Body of pancreas (tissue), 4 donors: ENCODE results near the gene CRIP1. TPM values are rescaled to one million over a fixed set of nuclear protein-coding genes. Genes with fewer than 3 reads are reported as not detected.

ENCODE experiments used
- ATAC-seq: fragments of 150-250 bp; one replicate; pipeline ENCODE4 v1.9.1; 2016
- DNase-seq, 4 donors: peaks; one replicate each; pipeline ENCODE4 v3.0.0-alpha.2; 2019
- H3K27ac ChIP-seq, 4 donors: fragments of 200-600 bp; sonication (generic); 1 replicate in 3 of 4; 2 replicates in 1 of 4; pipeline versions ENCODE4 v1.5.1 to v1.6.1; 2016 to 2019; ENCODE audit warnings: mild to moderate bottlenecking in 1 of 4, mixed read lengths in 1 of 4, moderate library complexity in 1 of 4
- H3K27me3 ChIP-seq, 2 donors: fragments of 200-600 bp; sonication (generic); one replicate each; pipeline ENCODE4 v1.6.0; 2016; ENCODE audit warnings: mild to moderate bottlenecking in 1 of 2
- H3K36me3 ChIP-seq, 2 donors: fragments of 200-600 bp; sonication (generic); replicated peaks in 1 of 2; 2 replicates each; pipeline ENCODE4 v1.5.1; 2016; ENCODE audit warnings: low read depth in 2 of 2; ENCODE audit not compliant: insufficient read depth in 1 of 2
- H3K4me1 ChIP-seq: fragments of 200-600 bp; sonication (generic); one replicate; pipeline ENCODE4 v1.6.0; 2016
- H3K4me3 ChIP-seq, 2 donors: fragments of 200-600 bp; sonication (generic); 1 replicate in 1 of 2; 2 replicates in 1 of 2; pipeline ENCODE4 v1.5.1; 2016 to 2019
- H3K9me3 ChIP-seq, 3 donors: fragments of 200-600 bp; sonication (generic); 1 replicate in 2 of 3; 2 replicates in 1 of 3; pipeline ENCODE4 v1.5.1; 2016
- POLR2A ChIP-seq, 3 donors: fragments of 450-650 bp; IDR thresholded peaks; one replicate each; pipeline ENCODE4 v1.6.1; 2016; ENCODE audit warnings: antibody characterized with exemption in 3 of 3, mild to moderate bottlenecking in 2 of 3
- WGBS, 2 donors: methylation state at CpG; one replicate each; pipeline ENCODE4 v1.1.5; 2017; 5-methylcytosine and 5-hydroxymethylcytosine counted together
- intact Hi-C: fragments of 100-400 bp; cut with DNase I; formaldehyde crosslinking; loops from one replicate; pipeline ENCODE4 v1.15.1; 2023
- total RNA-seq, 2 donors: library from RNA; depleted of rRNA; stranded (reverse); fragments of >200 nt; gene quantifications; one replicate each; pipeline ENCODE4 v1.1.0, GENCODE V29; 2016
- TF ChIP-seq, protein P1 (sequence below), 7 experiments: fragments of 450-650 bp in 4 of 7; fragments of 200-600 bp in 3 of 7; sonication (generic) in 3 of 7; IDR thresholded peaks; one replicate each; pipeline ENCODE4 v1.5.1; 2016 to 2019; ENCODE audit warnings: antibody characterized with exemption in 7 of 7

The CRIP1 gene
- total RNA-seq, 2 donors from 2014 or later = 2.6 to 5.4 TPM

DNA sequence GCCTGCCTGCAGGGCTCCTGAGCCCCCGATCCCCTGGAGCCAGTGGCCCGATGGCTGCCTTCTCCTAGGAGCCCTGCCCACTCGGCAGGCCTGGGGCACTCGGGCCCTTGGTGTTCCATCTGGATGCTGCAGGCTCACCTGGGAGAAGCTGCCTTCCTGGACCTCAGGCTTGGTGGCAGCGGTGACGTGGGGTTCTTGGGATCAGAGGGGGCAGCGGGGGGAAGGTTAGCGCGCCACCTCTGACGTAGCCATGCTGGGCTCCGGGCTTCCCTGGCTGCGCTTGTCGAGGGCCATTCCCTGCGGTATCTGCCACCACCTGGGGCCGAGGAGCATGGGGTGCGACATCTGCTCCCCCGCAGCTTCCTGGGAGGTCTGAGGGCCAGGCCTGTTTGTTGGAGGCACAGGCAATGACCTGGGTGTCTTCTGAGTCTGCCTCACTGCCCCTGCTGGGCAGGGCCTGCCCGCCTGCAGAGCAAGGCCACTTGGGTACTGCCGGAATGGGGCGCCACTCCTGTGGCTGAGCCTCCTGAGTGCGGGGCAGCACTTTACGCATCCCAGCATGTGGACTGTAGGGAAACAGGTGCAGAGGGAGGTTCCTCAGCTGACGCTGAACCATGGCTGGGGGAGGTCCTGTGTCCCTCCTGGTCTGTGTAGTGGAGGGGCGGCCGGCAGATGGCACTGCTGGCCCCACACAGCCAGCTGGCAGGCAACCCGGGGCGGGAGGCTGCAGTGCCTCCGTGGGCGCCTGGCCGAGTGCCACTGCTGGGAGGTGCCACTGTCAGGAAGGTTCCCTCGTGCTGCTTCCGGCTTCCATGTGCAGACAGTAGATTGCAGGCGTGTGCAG, 46.8 kb upstream of the CRIP1 start:
- Histone ChIP-seq H3K4me1 (no peaks in the 10 kb centered on the region), H3K4me3 (no peak overlapping the region), H3K36me3 (no peaks in the 10 kb centered on the region), H3K27me3 (no peaks in the 10 kb centered on the region), H3K9me3 (no peaks in the 10 kb centered on the region), H3K27ac (no peak overlapping the region)
- ATAC-seq (no peak), DNase-seq (no peak)
- 90 to 93% methylated on average over 11 to 28 of the region's 33 CpGs for WGBS, 2 donors
- no peak for TF ChIP-seq POLR2A (IDR thresholded peaks at IDR 0.05)
- TF ChIP-seq, protein P1, sequence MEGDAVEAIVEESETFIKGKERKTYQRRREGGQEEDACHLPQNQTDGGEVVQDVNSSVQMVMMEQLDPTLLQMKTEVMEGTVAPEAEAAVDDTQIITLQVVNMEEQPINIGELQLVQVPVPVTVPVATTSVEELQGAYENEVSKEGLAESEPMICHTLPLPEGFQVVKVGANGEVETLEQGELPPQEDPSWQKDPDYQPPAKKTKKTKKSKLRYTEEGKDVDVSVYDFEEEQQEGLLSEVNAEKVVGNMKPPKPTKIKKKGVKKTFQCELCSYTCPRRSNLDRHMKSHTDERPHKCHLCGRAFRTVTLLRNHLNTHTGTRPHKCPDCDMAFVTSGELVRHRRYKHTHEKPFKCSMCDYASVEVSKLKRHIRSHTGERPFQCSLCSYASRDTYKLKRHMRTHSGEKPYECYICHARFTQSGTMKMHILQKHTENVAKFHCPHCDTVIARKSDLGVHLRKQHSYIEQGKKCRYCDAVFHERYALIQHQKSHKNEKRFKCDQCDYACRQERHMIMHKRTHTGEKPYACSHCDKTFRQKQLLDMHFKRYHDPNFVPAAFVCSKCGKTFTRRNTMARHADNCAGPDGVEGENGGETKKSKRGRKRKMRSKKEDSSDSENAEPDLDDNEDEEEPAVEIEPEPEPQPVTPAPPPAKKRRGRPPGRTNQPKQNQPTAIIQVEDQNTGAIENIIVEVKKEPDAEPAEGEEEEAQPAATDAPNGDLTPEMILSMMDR (IDR thresholded peaks at IDR 0.05) = no peak
- intact Hi-C loops = no loop called here

DNA sequence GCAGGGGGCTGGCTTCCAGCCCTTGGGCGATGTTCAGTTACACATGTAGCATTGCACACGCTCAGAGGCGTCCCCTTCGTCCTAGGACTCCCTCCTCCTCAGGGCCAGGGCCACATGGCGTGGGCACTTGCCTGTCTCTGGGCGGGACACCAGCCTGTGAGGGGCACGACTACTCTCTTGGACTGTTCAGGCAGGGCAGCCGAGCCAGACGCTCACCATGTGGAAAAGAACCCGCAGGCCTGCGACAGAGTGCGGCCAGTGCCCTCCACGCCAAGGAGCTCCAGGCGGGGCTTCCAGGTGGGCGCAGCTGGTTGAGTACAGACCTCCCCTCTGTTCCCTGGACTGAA, 46.2 kb upstream of the CRIP1 start:
- WGBS, 2 donors = 97 to 100% methylated on average over 6 to 14 of the region's 15 CpGs
- intact Hi-C loops = no loop called here
- no peak for TF ChIP-seq POLR2A (IDR thresholded peaks at IDR 0.05)
- TF ChIP-seq, protein P1 (IDR thresholded peaks at IDR 0.05) = no peak
- Histone ChIP-seq H3K9me3 (no peaks in the 10 kb centered on the region), H3K4me3 (no peak overlapping the region), H3K36me3 (no peaks in the 10 kb centered on the region), H3K4me1 (no peaks in the 10 kb centered on the region), H3K27ac (no peak overlapping the region), H3K27me3 (no peaks in the 10 kb centered on the region)
- DNase-seq (no peak), ATAC-seq (no peak)

DNA sequence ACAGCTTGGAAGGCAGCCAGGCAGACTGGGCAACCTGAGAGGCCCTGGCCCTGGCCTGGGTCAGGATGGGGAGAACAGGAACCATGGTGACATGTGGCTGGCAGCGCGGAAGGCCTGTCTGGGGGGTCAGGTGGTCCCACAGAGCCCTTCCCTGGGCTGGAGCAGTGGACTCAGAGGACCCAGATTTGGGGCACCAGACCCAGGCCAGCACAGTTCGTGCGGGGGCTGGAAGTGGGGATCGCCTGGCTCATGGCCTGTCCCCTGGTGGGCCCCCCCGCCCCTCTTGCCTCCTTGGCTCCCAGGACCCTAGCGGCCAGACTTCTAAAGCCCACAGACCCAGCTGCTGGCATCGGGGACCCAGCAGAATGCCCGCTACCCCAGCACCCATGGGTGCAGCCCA, 45.7 kb upstream of the CRIP1 start:
- intact Hi-C loops = no loop called here
- H3K4me1 ChIP-seq = no peaks in the 10 kb centered on the region
- 92 to 100% methylated on average over 6 of the region's 9 CpGs for WGBS, 2 donors
- no peak for ATAC-seq
- no peak overlapping the region for H3K27ac ChIP-seq
- H3K4me3 ChIP-seq = no peak overlapping the region
- no peak for DNase-seq
- TF ChIP-seq, protein P1 (IDR thresholded peaks at IDR 0.05) = no peak
- no peak for TF ChIP-seq POLR2A (IDR thresholded peaks at IDR 0.05)
- no peaks in the 10 kb centered on the region for H3K36me3 ChIP-seq
- no peaks in the 10 kb centered on the region for H3K9me3 ChIP-seq
- H3K27me3 ChIP-seq = no peaks in the 10 kb centered on the region

DNA sequence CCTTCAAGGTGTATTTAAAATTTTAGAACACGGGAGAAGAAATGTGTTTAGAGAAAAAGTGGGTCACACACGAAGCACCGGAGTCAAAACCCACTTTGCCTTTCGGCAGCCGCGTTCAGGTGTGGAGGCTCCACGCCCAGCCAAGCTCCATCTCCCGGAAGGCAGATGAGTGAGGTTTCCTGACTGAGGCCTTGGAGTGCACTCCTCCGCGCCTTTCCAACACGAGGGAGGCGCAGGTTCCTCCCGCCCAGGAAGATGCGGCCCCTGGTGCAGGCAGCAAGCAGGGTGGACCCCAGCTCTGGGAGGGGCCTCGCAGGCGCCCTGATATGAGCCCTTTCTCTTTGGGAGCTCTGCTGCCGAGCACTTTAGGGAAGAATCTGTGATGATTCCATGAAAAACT, 44.6 kb upstream of the CRIP1 start:
- intact Hi-C loops = no loop called here
- Histone ChIP-seq H3K27ac (no peak overlapping the region), H3K4me3 (no peak overlapping the region), H3K36me3 (no peaks in the 10 kb centered on the region), H3K9me3 (no peaks in the 10 kb centered on the region), H3K27me3 (no peaks in the 10 kb centered on the region), H3K4me1 (no peaks in the 10 kb centered on the region)
- ATAC-seq = no peak
- no peak for TF ChIP-seq POLR2A (IDR thresholded peaks at IDR 0.05)
- TF ChIP-seq, protein P1 (IDR thresholded peaks at IDR 0.05) = no peak
- WGBS, 2 donors = 77 to 85% methylated on average over 17 of the region's 17 CpGs
- no peak for DNase-seq

DNA sequence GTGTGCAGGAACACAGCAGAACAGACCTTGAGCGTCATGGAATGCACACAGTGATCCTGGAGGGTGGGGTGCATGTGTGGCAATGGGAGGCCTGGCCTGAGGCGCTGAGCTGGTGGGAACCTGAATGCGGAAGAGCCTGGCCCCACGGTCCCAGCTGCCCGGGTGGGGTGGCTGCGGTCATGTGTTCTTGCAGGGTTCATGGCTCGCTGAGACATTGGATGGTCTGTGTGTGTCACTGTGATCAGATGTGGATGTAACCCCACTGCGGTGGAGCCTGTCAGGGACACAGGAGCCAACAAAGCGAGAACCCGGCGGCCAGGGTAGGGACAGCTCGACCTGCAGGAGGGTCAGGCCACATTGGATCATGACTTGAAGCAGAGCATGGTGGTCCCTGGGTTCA, 43.9 kb upstream of the CRIP1 start:
- H3K27ac ChIP-seq = no peak overlapping the region
- no peak for ATAC-seq

More for the DNA sequence above, 43.9 kb upstream of the CRIP1 start:
- Histone ChIP-seq H3K27me3 (no peaks in the 10 kb centered on the region), H3K9me3 (no peaks in the 10 kb centered on the region), H3K4me1 (no peaks in the 10 kb centered on the region), H3K4me3 (no peak overlapping the region), H3K36me3 (no peaks in the 10 kb centered on the region)
- WGBS, 2 donors = 75 to 82% methylated on average over 6 to 12 of the region's 12 CpGs
- DNase-seq = no peak
- intact Hi-C loops = no loop called here
- no peak for TF ChIP-seq POLR2A (IDR thresholded peaks at IDR 0.05)
- TF ChIP-seq, protein P1 (IDR thresholded peaks at IDR 0.05) = no peak
